Loucy (cell line): ENCODE data around the gene OR5H15.

Source experiments
- H2AFZ ChIP-seq: fragments of 200-600 bp; sonication (generic); 2 replicates; pipeline ENCODE4 v1.6.0; 2016; ENCODE audit warnings: antibody characterized with exemption, mild to moderate bottlenecking, low read length, moderate library complexity
- H3F3A ChIP-seq: fragments of 200-600 bp; 2 replicates; pipeline ENCODE4 v1.6.0; 2016; ENCODE audit warnings: antibody characterized with exemption, low read depth, mild to moderate bottlenecking
- H3K27me3 ChIP-seq: fragments of 200-600 bp; sonication (generic); 2 replicates; pipeline ENCODE4 v1.6.1; 2014; ENCODE audit warnings: low read length, mild to moderate bottlenecking; ENCODE audit not compliant: insufficient read depth, poor library complexity, severe bottlenecking
- H3K36me3 ChIP-seq: fragments of 200-600 bp; sonication (generic); 2 replicates; pipeline ENCODE4 v1.6.1; 2016; ENCODE audit warnings: low read length; ENCODE audit not compliant: insufficient read depth
- H3K4me1 ChIP-seq: fragments of 200-600 bp; sonication (generic); 2 replicates; pipeline ENCODE4 v1.5.1; 2014; ENCODE audit warnings: low read length, mild to moderate bottlenecking; ENCODE audit not compliant: insufficient read depth, poor library complexity, severe bottlenecking
- H3K4me2 ChIP-seq: fragments of 200-600 bp; sonication (generic); 2 replicates; pipeline ENCODE4 v1.6.0; 2014; ENCODE audit warnings: antibody characterized with exemption, low read length, low read depth, mild to moderate bottlenecking; ENCODE audit not compliant: poor library complexity, severe bottlenecking
- H3K4me3 ChIP-seq: fragments of 200-600 bp; sonication (generic); 2 replicates; pipeline ENCODE4 v1.5.1; 2014; ENCODE audit warnings: low read length, mild to moderate bottlenecking, mixed read lengths; ENCODE audit not compliant: poor library complexity, severe bottlenecking
- H3K79me2 ChIP-seq: fragments of 200-600 bp; sonication (generic); 2 replicates; pipeline ENCODE4 v1.6.1; 2014; ENCODE audit warnings: low read length; ENCODE audit not compliant: insufficient read depth
- H3K9ac ChIP-seq: fragments of 200-600 bp; sonication (generic); 2 replicates; pipeline ENCODE4 v1.6.0; 2014; ENCODE audit warnings: mild to moderate bottlenecking, low read depth, low read length, moderate library complexity; ENCODE audit not compliant: poor library complexity, severe bottlenecking
- H3K9me2 ChIP-seq: fragments of 200-600 bp; sonication (generic); replicated peaks from 2 replicates; pipeline ENCODE4 v1.6.1; 2016; ENCODE audit warnings: low read depth, low read length, mixed read lengths
- H3K9me3 ChIP-seq: fragments of 200-600 bp; sonication (generic); 2 replicates; pipeline ENCODE4 v1.6.1; 2014; ENCODE audit warnings: mild to moderate bottlenecking, antibody characterized with exemption, low read length, low read depth; ENCODE audit not compliant: insufficient read depth
- H4K20me1 ChIP-seq: fragments of 200-600 bp; sonication (generic); 2 replicates; pipeline ENCODE4 v1.6.0; 2014; ENCODE audit warnings: antibody characterized with exemption, low read length, mild to moderate bottlenecking; ENCODE audit not compliant: insufficient read depth, poor library complexity, severe bottlenecking
- EZH2phosphoT487 ChIP-seq: fragments of 200-600 bp; IDR thresholded peaks from 2 replicates; pipeline ENCODE4 v1.6.1; 2018; ENCODE audit warnings: antibody characterized with exemption, mild to moderate bottlenecking, moderate library complexity, borderline replicate concordance
- TF ChIP-seq, protein P1 (sequence below): fragments of 200-600 bp; sonication (generic); conservative IDR thresholded peaks from 2 replicates; pipeline ENCODE4 v1.5.1; 2014; ENCODE audit warnings: mild to moderate bottlenecking, antibody characterized with exemption, low read length

Gene OR5H15

DNA sequence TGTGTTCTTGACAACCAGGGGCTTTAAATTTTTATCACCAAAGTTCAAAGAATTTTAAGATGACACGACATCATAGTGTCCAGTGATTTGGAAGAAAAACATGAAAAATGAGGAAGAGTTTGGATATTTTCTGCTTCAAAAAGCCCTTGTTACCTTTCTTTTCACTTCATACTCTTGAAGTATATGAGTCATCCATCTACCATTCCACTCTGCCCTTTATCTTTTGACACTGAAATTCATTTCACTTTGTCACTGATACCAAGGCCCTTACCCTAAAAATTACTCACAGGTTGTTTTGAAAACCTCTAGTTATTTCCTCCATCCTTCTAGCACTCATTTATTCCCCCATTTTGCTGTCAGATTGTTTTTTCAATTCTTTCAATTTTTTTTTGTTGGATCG lies 42.7 kb downstream of the OR5H15 start:
- no peaks in the 10 kb centered on the region for H3K4me1 ChIP-seq
- no peak overlapping the region for H2AFZ ChIP-seq
- H3K9ac ChIP-seq = no peak overlapping the region
- no peaks in the 10 kb centered on the region for H3K9me2 ChIP-seq
- no peaks in the 10 kb centered on the region for H3K79me2 ChIP-seq
- H3K4me2 ChIP-seq = no peak overlapping the region
- TF ChIP-seq, protein P1, sequence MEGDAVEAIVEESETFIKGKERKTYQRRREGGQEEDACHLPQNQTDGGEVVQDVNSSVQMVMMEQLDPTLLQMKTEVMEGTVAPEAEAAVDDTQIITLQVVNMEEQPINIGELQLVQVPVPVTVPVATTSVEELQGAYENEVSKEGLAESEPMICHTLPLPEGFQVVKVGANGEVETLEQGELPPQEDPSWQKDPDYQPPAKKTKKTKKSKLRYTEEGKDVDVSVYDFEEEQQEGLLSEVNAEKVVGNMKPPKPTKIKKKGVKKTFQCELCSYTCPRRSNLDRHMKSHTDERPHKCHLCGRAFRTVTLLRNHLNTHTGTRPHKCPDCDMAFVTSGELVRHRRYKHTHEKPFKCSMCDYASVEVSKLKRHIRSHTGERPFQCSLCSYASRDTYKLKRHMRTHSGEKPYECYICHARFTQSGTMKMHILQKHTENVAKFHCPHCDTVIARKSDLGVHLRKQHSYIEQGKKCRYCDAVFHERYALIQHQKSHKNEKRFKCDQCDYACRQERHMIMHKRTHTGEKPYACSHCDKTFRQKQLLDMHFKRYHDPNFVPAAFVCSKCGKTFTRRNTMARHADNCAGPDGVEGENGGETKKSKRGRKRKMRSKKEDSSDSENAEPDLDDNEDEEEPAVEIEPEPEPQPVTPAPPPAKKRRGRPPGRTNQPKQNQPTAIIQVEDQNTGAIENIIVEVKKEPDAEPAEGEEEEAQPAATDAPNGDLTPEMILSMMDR = no peak
- no peak for TF ChIP-seq EZH2phosphoT487
- no peaks in the 10 kb centered on the region for H3K27me3 ChIP-seq
- H3K9me3 ChIP-seq = no peaks in the 10 kb centered on the region
- no peaks in the 10 kb centered on the region for H4K20me1 ChIP-seq
- no peaks in the 10 kb centered on the region for H3F3A ChIP-seq
- no peaks in the 10 kb centered on the region for H3K36me3 ChIP-seq
- no peak overlapping the region for H3K4me3 ChIP-seq

DNA sequence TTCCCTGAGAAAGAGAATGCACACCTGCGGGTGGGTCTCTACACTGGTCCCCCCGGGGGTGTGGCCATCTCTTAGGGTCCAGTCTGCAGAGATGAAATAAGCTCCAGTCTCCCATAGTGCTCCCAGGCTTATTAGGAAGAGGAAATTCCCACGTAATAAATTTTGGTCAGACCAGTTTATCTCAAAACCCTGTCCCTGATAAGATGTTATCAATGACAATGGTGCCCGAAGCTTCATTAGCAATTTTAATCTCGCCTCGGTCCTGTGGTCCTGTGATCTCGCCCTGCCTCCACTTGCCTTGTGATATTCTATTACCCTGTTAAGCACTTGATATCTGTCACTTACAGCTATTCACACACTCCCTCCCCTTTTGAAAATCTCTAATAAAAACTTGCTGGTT lies 46.8 kb downstream of the OR5H15 start:
- H3K4me1 ChIP-seq = no peaks in the 10 kb centered on the region
- H3K9me3 ChIP-seq = no peaks in the 10 kb centered on the region
- no peaks in the 10 kb centered on the region for H4K20me1 ChIP-seq
- H3K36me3 ChIP-seq = no peaks in the 10 kb centered on the region
- no peaks in the 10 kb centered on the region for H3K9me2 ChIP-seq
- no peak overlapping the region for H2AFZ ChIP-seq
- H3K9ac ChIP-seq = no peak overlapping the region
- H3K27me3 ChIP-seq = no peaks in the 10 kb centered on the region
- TF ChIP-seq EZH2phosphoT487 = no peak
- TF ChIP-seq, protein P1 = no peak
- no peak overlapping the region for H3K4me3 ChIP-seq
- no peaks in the 10 kb centered on the region for H3F3A ChIP-seq
- H3K79me2 ChIP-seq = no peaks in the 10 kb centered on the region
- H3K4me2 ChIP-seq = no peak overlapping the region

DNA sequence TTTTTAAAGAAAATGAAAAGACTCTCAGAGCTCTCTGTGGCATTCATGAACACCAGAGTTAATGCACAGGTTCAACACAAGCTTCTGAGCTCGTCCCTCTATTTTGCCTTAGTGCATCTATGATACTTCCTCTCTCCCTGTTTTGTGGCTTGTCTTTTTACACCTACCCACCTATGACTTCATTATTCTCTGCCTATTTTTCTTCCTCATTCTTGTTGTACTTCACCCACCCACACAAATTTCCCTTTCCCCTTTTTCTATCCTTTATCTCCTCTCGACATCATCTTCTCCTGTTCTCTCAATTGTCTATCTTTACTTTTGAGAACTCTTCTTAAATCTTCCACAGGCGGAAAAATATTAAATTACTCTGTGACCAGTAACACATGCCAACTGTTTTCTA lies 48.6 kb downstream of the OR5H15 start:
- no peak overlapping the region for H2AFZ ChIP-seq
- TF ChIP-seq, protein P1 = no peak
- TF ChIP-seq EZH2phosphoT487 = no peak
- no peaks in the 10 kb centered on the region for H3F3A ChIP-seq
- H3K4me3 ChIP-seq = no peak overlapping the region
- H3K27me3 ChIP-seq = no peaks in the 10 kb centered on the region
- no peaks in the 10 kb centered on the region for H3K9me2 ChIP-seq
- H3K36me3 ChIP-seq = no peaks in the 10 kb centered on the region
- no peaks in the 10 kb centered on the region for H3K4me1 ChIP-seq
- H3K9me3 ChIP-seq = no peaks in the 10 kb centered on the region
- H3K9ac ChIP-seq = no peak overlapping the region
- no peaks in the 10 kb centered on the region for H4K20me1 ChIP-seq
- no peak overlapping the region for H3K4me2 ChIP-seq
- H3K79me2 ChIP-seq = no peaks in the 10 kb centered on the region
